Testis (tissue), 2 donors: ENCODE results near the gene SETD1A.

Source experiments
- POLR2A ChIP-seq: fragments of 450-650 bp; IDR thresholded peaks from one replicate; pipeline ENCODE4 v1.6.1; 2017; ENCODE audit warnings: antibody characterized with exemption, mild to moderate bottlenecking, moderate library complexity
- TF ChIP-seq, protein P1 (sequence below), 3 experiments: fragments of 450-650 bp in 2 of 3; fragments of 200-600 bp in 1 of 3; sonication (generic) in 1 of 3; IDR thresholded peaks; one replicate each; pipeline ENCODE4 v1.5.1; 2016 to 2019; ENCODE audit warnings: antibody characterized with exemption in 3 of 3, mild to moderate bottlenecking in 2 of 3, moderate library complexity in 1 of 3

DNA sequence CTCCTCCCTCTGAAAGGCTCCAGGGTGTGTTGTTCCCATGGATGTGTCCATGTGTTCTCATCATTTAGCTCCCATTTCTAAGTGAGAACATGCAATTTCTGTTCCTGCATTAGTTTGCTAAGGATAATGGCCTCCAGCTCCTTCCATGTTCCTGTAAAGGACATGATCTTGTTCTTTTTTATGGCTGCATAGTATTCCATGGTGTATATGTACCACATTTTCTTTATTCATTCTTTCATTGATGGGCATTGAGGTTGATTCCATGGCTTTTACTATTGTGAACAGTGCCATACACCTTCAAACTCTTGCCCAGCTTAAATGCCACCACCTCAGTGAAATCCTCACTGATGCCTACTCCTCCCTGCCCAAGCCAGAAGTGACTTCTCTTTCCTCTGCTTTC, 13.2 kb upstream of the SETD1A start:
- TF ChIP-seq, protein P1, sequence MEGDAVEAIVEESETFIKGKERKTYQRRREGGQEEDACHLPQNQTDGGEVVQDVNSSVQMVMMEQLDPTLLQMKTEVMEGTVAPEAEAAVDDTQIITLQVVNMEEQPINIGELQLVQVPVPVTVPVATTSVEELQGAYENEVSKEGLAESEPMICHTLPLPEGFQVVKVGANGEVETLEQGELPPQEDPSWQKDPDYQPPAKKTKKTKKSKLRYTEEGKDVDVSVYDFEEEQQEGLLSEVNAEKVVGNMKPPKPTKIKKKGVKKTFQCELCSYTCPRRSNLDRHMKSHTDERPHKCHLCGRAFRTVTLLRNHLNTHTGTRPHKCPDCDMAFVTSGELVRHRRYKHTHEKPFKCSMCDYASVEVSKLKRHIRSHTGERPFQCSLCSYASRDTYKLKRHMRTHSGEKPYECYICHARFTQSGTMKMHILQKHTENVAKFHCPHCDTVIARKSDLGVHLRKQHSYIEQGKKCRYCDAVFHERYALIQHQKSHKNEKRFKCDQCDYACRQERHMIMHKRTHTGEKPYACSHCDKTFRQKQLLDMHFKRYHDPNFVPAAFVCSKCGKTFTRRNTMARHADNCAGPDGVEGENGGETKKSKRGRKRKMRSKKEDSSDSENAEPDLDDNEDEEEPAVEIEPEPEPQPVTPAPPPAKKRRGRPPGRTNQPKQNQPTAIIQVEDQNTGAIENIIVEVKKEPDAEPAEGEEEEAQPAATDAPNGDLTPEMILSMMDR (IDR thresholded peaks at IDR 0.05) = no peak
- TF ChIP-seq POLR2A = no peak
